NCI-H2227 treated with DMSO at 0.1 percent for 48 hours (cell line): ENCODE results near the gene BLMH.

Experiments
- DNase-seq: peaks from one replicate; lab custom pipeline; 2025; lab: John Stamatoyannopoulos, UW

The BLMH gene

DNA sequence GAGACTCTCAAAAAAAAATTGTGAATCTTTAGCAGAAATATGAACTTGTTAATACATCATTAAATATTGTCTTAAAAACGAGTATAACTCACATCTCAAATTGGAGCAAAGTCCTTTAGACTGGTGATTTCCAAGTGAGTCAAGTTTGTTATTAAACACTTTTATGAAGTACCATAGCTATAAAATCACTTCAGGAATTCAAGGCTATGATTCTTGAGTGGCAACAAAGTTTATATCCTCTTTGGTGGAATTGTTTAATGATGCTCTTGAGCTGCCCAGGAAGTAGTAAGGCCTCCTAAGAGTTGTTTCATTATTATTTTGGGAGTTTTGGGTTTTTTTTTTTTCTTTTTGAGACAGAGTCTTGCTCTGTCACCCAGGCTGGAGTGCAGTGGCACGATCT is 16.7 kb upstream of the BLMH start:
- no peak for DNase-seq

GRCh38 chr17:30304778-30305177 is 13.0 kb upstream of the BLMH start:
- no peak for DNase-seq

DNA sequence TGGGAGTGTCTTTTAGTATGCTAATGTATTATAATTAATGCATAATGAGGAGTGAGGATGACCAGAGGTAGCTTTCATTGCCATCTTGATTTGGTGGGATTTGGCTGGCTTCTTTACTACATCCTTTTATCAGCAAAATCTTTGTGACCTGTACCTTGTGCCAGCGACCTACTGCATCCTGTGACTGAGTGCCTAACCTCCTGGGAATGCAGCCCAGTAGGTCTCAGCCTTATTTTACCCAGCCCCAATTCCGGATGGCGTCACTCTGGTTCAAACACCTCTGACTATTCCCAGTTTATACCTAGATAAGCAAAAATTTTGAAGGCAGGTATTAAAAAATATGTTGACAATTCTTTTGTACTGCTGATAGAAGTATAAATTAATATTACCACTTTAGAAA is 10.5 kb upstream of the BLMH start:
- DNase-seq, result no peak

DNA sequence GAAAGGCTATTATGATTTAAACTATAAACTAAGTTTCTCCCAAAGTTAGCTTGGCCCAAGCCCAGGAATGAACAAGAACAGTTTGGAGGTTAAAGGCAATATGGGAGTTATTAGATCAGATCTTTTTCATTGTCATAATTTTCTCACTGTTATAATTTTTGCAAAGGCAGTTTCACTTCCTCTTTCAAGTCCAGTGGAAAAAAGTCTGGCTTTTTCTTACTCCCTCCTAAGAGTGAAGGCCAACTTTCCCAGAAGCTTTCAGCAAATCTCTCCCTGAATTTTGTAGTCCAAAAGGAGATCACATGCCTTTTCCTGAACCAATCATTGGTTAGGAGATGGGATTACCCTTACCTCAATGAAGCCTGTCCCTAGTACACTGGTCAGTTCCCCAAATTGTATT is 9.1 kb upstream of the BLMH start:
- DNase-seq, result no peak

DNA sequence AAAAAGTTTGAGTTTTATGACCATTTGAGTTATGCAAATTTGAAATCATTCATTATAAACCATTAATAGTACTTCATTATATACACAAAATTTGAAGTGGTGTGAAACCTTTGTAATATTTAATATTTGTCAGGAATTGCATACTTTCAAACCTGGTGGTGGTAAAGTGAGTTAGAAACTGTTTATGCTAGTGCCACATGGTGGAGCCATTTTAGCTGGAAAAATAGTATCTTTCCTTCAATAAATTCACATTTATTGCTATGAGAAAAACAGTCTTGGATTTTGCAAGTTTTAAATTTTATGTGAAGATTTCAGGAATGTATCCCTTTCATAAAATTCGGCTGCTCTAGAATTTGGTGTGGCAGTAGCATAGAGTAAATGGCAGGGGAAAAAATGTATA is 7.3 kb upstream of the BLMH start:
- no peak for DNase-seq

DNA sequence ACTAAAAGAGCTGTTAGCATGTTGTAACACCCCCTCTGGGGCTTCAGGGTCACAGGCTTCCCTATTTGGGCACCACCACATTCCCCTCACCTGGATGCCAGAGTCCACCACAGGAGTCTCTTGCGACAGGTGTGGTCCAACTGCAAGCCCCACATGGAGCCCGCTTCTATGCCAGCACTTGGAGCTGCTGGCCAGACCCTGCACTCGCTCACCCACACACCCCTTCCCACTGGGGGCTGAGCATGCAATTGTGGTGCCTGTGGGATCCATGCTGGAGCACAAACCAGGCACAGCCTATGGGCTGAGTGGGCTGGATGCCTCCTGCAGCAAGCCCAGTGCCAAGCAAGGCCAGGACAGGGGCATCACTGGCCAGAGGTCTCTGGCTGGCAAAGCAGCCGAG is 6.0 kb upstream of the BLMH start:
- DNase-seq, result no peak

DNA sequence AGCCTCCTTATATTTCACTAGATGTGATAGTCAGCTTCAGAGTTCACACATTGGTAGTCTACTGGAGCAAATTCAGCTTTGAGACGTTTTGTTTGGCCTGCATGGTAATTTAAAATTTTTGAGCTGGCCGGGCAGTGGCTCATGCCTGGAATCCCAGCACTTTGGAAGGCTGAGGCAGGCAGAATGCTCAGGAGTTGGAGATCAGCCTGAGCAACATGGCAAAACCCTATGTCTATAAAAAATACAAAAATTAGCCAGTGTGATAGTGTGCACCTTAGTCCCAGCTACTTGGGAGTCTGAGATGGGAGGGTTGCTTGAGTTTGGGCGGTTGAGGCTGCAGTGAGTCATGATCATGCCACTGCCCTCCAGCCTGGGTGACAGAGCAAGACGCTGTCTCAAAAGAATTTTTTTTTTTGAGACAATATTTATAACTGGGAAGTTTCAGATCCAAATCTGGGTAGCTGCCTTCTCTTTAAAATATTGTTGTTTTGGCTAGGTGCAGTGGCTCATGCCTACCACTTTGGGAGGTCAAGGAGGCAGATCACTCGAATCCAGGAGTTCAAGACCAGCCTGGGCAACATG is 4.8 kb upstream of the BLMH start:
- no peak for DNase-seq

GRCh38 chr17:30292286-30292858 is 628 bp upstream of the BLMH start:
- no peak for DNase-seq

DNA sequence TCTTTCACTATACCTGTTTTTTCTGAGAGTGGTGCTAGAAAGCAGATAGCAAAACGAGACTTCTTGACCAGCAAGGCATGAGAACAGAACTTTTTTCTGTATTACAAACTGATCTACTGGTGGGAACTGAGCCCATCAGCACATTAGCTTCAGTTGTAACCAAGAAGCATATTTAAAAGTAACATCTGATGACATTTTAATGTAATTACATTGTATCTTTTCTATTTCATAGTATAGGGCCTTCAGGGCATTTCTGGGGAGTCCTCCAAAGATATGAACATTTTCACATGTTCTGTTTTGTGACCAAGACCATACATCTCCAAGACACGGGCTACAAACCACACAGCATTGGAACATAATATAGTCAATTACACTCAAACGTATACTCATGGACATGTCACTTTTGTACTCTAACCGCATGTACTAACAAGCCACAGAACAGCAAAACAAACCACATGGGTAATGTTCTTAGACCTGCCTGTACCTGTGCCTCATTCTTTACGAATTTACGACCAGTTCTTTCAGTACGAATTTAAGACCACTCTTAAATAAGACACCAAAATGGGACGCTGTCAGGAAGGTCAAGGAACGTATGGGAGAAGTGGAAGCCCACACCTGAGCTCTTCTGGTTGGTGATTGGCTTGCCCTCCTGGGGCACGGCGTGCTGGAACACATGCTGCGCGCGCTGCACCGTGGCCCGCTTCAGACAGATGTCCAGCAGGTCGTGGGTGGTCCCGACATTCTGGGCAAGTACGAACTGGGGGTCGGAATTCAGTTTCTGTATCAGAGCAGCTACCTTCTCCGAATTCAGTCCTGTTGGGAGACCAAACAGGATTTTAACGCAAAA is 825 bp downstream of the BLMH start:
- DNase-seq, result no peak

GRCh38 chr17:30290077-30290476 is 1.7 kb downstream of the BLMH start:
- DNase-seq, result no peak

DNA sequence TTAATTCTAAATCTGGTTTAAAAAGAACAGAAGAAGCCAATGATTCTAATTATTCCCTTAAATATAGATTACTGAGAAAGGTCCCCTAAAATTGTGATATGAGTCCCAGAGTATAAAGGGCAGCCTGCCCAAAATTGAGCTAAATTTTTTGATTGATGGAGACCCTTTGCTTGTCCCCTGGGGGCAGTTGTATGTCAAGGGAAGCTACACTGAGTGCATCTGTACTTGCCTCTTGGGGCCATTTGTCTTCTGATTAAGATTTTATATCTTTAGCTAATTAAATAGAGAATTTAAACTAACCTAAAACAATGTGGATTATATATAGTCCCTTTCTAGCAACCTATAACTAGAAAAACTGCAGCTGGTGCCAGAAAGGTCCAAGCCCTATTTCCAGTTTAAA is 12.6 kb downstream of the BLMH start:
- DNase-seq, result no peak

- DNase-seq, result peak; percentile 17
Observed at GRCh38 chr17:30278032-30278431, 13.7 kb downstream of the BLMH start.

DNA sequence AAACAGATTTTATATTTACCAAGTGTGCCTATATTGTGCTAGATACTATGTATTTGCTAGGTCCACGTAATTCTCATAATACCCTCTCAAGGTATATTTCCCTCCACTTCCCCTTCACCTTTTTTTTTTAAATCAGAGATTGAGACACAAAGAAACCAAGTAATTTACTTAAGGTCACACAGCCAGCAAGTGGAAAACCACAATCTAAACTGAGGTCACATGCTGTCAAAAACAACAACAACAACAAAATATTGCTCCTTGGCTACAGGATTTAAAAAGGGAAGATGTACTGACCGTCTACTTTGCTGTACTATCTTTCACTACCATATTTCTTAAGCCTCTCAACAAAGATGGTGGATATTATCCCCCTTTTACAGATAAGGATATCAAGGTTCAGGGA is 15.8 kb downstream of the BLMH start:
- no peak for DNase-seq

- DNase-seq, result no peak
Observed at GRCh38 chr17:30274887-30275286, 16.9 kb downstream of the BLMH start.

- DNase-seq, result no peak
Observed at GRCh38 chr17:30273373-30273772, 18.4 kb downstream of the BLMH start.

- DNase-seq, result no peak
Observed at GRCh38 chr17:30271102-30271501, 20.6 kb downstream of the BLMH start.

DNA sequence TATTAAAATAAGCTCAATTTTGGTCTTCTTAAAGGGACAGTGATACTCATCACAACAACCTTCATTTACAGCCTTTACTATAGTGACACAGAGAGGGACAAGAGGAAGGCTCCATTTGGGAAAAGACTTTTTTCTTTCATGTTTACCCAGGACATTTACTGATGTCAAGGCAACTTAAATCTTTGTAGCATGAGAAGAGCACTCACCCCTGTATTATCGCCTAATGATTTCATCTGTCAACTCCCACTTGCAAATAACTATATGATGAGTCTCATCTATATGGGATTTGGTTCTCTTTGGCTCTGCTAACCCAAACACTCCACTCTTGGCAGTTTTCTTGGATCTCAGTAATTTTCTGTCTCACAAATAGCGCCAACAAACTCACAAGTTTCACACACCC is 24.1 kb downstream of the BLMH start:
- DNase-seq, result no peak

DNA sequence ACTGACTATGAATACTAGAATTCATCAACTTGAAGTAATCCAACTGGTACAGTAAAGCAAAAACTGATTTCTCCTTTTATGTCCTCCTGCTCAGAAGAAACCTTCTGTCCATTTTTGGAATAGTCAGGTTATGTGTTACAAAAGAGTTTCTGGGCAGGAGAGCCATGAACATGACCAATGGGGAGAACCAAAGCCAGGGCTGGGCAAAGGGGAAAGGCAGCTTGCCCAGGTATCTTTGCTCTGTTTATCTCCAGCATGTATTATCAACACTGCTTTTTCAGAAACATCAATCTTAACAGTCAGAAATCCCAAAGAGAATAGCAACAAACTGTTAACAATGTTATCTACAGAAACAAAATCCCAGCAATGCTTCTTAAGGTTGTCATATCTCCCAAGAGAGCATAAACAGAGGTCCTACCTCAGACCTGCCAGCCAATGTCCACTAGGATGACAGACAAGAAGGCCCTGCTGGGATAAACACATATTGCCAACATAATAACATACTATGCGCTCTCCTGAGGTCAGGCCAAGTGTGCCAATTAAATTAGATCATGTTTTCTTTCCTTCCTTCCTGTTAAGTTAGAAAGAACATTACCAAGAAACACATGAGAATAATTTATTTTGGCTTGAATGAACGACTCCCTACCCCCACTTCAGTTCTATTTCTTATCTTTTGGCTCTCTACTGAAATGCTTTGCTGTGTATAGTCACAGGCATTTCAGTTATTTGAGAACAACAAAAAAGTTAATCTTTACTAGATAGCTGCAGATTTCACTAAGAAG is 28.0 kb downstream of the BLMH start:
- DNase-seq, result peak; percentile 84

DNA sequence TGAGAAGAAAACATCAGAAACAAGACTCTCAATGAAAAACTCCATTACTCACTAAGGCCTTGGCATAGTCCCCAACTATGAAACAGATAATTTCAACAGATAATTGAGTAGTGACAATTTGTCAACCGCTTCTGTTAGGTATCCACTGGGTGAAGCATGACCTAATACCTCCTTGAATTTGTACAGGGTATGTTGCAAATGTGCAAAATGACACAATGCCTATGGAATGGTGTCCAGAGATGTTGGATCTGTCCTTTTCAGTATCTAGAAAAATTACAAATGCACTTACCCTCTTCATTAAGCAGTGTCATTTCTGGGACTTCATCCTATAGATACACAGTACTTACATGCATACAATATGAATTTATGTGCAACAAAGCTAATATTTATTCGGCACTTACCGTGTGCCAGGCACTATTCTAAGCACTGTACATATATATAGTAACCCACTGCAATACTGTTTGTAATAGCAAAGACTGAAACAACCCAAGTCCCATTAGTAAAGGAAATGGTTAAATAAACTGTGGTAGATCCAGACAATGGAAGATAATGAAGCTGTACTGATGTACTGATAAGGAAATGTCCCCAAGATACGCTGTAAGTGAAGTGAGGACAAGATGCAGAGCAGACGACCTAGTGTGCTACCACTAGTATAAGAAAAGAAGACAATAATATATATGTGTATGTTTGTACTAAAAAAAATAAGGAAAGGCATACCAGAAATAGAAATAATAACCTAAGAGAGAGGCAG is 34.8 kb downstream of the BLMH start:
- DNase-seq, result no peak

GRCh38 chr17:30254150-30254549 is 37.6 kb downstream of the BLMH start:
- no peak for DNase-seq

DNA sequence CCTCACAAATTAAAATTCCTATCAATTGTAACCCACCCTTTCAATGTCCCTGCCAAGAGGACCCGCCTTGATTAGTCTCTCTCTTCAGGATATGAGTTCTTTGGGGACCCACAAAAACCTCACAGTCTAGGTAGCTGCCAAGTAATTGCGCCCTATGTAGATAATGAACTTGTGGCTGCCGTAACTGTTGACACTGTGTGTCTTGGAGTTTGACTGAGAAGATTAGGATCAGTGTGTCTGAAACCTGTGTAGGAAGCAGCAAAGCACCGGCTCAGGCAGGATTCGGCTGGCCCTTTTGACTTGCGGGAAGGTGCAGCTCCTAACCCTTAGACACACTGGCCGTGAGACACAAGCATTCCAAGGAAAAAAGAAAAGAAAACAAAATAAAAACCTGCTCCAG is 38.4 kb downstream of the BLMH start:
- no peak for DNase-seq

GRCh38 chr17:30251931-30252330 is 39.8 kb downstream of the BLMH start:
- no peak for DNase-seq
